ENCODE data around the gene TAF13.

TAF13 gene

DNA sequence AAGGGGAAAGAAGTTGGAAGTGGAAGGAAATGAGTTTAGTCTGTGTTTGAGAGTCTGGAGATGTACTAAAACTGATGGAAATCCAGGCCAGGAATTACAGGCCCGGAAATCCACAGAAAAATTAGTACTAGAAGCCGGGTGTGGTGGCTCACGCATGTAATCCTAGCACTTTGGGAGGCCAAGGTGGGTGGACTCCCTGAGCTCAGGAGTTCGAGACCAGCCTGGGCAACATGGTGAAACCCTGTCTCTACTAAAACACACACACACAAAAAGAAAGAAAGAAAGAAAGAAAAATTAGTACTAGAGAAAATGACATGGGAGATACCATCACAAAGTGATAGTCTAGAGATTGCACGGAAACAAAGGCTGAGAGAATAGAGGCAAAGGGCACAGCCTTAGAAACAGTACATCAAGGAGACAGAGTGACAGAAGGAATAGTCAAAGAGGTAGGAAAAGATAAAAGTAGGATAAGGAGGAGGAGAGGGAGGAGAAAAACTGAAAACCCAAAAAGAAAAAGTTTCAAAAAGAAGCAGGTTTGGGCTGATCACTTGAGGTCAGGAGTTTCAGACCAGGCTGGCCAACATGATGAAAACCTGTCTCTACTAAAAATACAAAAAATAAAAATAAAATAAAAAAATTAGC lies 4.8 kb upstream of the TAF13 start:
- Histone ChIP-seq H3K27ac (no peak overlapping the region), H3K4me3 (ENCODE audit: low read depth, low read length) (no peak overlapping the region), H3K27me3 (replicated peaks) (no peaks in the 10 kb centered on the region), H3K36me3 (replicated peaks) (no peaks in the 10 kb centered on the region)
- no peak for DNase-seq
- TF ChIP-seq, protein P1, sequence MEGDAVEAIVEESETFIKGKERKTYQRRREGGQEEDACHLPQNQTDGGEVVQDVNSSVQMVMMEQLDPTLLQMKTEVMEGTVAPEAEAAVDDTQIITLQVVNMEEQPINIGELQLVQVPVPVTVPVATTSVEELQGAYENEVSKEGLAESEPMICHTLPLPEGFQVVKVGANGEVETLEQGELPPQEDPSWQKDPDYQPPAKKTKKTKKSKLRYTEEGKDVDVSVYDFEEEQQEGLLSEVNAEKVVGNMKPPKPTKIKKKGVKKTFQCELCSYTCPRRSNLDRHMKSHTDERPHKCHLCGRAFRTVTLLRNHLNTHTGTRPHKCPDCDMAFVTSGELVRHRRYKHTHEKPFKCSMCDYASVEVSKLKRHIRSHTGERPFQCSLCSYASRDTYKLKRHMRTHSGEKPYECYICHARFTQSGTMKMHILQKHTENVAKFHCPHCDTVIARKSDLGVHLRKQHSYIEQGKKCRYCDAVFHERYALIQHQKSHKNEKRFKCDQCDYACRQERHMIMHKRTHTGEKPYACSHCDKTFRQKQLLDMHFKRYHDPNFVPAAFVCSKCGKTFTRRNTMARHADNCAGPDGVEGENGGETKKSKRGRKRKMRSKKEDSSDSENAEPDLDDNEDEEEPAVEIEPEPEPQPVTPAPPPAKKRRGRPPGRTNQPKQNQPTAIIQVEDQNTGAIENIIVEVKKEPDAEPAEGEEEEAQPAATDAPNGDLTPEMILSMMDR (IDR thresholded peaks at IDR 0.05; ENCODE audit: low read depth, low read length, missing control alignments): no peak
- in situ Hi-C loops (cut with HindIII; ENCODE audit: low pct_ligation_motif_present, low sequenced_read_pairs): no loop called here

DNA sequence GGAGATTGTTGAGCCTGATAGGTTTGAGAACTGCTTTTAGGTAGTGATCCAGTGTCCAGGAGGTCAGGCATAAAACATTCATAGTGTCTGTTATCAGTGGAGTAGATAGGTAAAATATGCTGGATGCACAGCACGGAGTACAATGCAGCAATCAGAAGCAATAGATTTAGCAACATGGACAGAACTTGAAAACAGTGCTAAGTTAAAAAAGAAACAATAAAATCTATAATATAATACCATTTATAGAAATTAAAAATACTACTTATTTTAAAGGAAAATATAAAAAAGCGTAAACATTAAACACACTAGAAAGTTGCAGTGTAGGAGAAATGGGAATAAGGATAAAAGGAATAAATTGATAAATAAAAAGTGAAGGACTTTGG lies 3.4 kb upstream of the TAF13 start:
- Histone ChIP-seq H3K27me3 (replicated peaks) (no peaks in the 10 kb centered on the region), H3K4me3 (ENCODE audit: low read depth, low read length) (no peak overlapping the region), H3K27ac (no peak overlapping the region), H3K36me3 (replicated peaks) (no peaks in the 10 kb centered on the region)
- in situ Hi-C loops (cut with HindIII; ENCODE audit: low pct_ligation_motif_present, low sequenced_read_pairs): no loop called here
- TF ChIP-seq, protein P1 (IDR thresholded peaks at IDR 0.05; ENCODE audit: low read depth, low read length, missing control alignments): no peak
- DNase-seq: no peak

DNA sequence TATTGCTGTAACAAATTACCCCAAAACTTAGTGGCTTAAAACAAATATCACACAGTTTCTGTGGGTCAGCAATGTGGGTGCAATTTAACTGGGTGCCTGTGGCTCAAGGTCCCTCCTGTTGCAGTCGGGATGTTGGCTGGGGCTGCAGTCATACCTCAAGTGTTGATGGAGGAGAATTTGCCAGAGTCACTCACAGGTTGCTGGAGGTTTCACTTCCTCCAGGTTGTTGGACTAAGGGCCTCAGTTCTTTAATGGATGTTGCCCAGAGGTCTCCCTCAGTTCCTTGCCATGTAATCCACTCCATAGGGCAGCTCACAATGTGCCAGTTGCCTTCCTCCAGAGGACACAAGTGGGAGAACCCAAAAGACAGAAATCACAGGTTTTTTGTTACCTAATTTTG lies 2.5 kb upstream of the TAF13 start:
- no peak overlapping the region for H3K27ac ChIP-seq
- no peak overlapping the region for H3K4me3 ChIP-seq (ENCODE audit: low read depth, low read length)
- in situ Hi-C loops (cut with HindIII; ENCODE audit: low pct_ligation_motif_present, low sequenced_read_pairs): no loop called here
- H3K27me3 ChIP-seq (replicated peaks): no peaks in the 10 kb centered on the region
- no peak for DNase-seq
- H3K36me3 ChIP-seq (replicated peaks): peaks cover 5% of the 10 kb centered on the region
- TF ChIP-seq, protein P1 (IDR thresholded peaks at IDR 0.05; ENCODE audit: low read depth, low read length, missing control alignments): no peak

DNA sequence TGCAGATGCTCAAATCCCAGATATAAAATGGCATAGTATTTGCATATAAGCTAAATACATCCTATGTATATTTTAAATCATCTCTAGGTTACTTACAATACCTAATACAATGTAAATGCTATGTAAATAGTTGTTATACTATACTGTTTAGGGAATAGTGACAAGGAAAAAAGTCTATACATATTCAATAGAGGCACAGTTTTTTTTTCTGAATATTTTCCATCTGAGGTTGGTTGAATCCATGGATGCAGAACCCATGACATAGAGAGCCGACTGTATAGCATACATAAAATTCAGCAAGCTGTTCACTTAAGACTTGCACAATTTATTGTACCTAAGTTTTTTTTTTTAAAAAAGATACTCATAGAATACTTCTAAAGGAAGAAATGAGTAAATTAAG lies 6.5 kb downstream of the TAF13 start:
- H3K27me3 ChIP-seq (replicated peaks): no peaks in the 10 kb centered on the region
- in situ Hi-C loops (cut with HindIII; ENCODE audit: low pct_ligation_motif_present, low sequenced_read_pairs): no loop called here
- peaks cover 50% of the 10 kb centered on the region for H3K36me3 ChIP-seq (replicated peaks)

DNA sequence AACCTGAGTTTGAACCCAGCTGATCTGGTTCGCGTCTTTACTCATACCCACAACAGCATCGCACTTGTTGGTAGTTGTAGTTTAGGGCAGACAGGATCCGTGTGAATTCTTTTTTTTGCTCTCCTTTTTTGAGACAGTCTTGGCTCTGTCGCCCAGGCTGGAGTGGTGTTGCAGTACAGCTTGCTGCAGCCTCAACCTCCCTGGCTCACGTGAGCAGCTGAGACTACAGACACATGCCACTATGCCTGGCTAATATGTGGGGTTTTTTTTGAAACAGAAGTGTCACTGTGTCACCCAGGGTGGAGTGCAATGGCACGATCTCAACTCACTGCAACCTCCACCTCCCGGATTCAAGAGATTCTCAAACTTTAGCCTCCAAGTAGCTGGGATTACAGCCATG lies 7.9 kb downstream of the TAF13 start:
- Histone ChIP-seq H3K36me3 (replicated peaks) (peaks cover 50% of the 10 kb centered on the region), H3K27me3 (replicated peaks) (no peaks in the 10 kb centered on the region)
- TF ChIP-seq, protein P1 (IDR thresholded peaks at IDR 0.05; ENCODE audit: low read depth, low read length, missing control alignments): no peak

More for the DNA sequence above, 6.5 kb downstream of the TAF13 start:
- TF ChIP-seq, protein P1 (IDR thresholded peaks at IDR 0.05; ENCODE audit: low read depth, low read length, missing control alignments): no peak
- Histone ChIP-seq H3K4me3 (ENCODE audit: low read depth, low read length) (no peak overlapping the region), H3K27ac (no peak overlapping the region)
- no peak for DNase-seq

DNA sequence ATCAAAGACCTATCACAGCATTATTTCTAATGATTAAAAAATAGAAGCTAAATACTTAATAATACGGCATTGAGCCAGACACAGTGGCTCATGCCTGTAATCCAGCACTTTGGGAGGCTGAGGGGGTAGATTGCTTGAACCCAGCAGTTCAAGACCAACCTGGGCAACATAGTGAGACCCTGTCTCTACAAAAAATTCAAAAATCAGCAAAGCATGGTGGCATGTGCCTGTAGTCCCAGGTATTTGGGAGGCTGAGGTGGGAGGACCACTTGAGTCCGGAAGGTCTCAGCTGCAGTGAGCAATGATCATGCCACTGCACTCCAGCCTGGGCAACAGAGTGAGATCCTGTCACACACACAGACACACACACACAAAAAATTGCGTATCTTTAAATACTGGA lies 10.7 kb downstream of the TAF13 start:
- in situ Hi-C loops (cut with HindIII; ENCODE audit: low pct_ligation_motif_present, low sequenced_read_pairs): no loop called here
- no peak for DNase-seq
- Histone ChIP-seq H3K36me3 (replicated peaks) (peaks cover 42% of the 10 kb centered on the region), H3K27me3 (replicated peaks) (no peaks in the 10 kb centered on the region), H3K4me3 (ENCODE audit: low read depth, low read length) (no peak overlapping the region), H3K27ac (no peak overlapping the region)
- TF ChIP-seq, protein P1 (IDR thresholded peaks at IDR 0.05; ENCODE audit: low read depth, low read length, missing control alignments): no peak

More for the DNA sequence above, 7.9 kb downstream of the TAF13 start:
- in situ Hi-C loops (cut with HindIII; ENCODE audit: low pct_ligation_motif_present, low sequenced_read_pairs): no loop called here
- no peak for DNase-seq
- Histone ChIP-seq H3K4me3 (ENCODE audit: low read depth, low read length) (no peak overlapping the region), H3K27ac (no peak overlapping the region)
